IPS-15b (cell line): ENCODE results near the gene PTPRN2.
"Not testable (repeated sequence)": the region's sequence is repeated elsewhere in the genome, so short reads cannot be mapped to it uniquely, and the experiment has no call there.

Source experiments
- H3K27me3 ChIP-seq: one replicate; pipeline ENCODE4 v1.6.1; 2013; ENCODE audit warnings: low read length; ENCODE audit not compliant: control insufficient read depth, insufficient read depth
- H3K36me3 ChIP-seq: one replicate; pipeline ENCODE4 v1.6.1; 2013; ENCODE audit warnings: low read length; ENCODE audit not compliant: control insufficient read depth, insufficient read depth
- H3K4me1 ChIP-seq: one replicate; pipeline ENCODE4 v1.6.1; 2013; ENCODE audit warnings: mild to moderate bottlenecking, low read length; ENCODE audit not compliant: control insufficient read depth, insufficient read depth
- H3K4me3 ChIP-seq: one replicate; pipeline ENCODE4 v1.5.1; 2013; ENCODE audit warnings: low read depth, low read length
- H3K9ac ChIP-seq: one replicate; pipeline ENCODE4 v1.6.1; 2013; ENCODE audit warnings: low read depth, mild to moderate bottlenecking, low read length
- H3K9me3 ChIP-seq: one replicate; pipeline ENCODE4 v1.6.1; 2013; ENCODE audit warnings: mild to moderate bottlenecking, low read length; ENCODE audit not compliant: control insufficient read depth, insufficient read depth

Gene PTPRN2

GRCh38 chr7:158391541-158391940 lies 196.1 kb downstream of the PTPRN2 start:
- Histone ChIP-seq H3K4me3 (no peak overlapping the region), H3K4me1 (peaks cover 4% of the 10 kb centered on the region), H3K9me3 (no peaks in the 10 kb centered on the region), H3K36me3 (no peaks in the 10 kb centered on the region), H3K27me3 (no peaks in the 10 kb centered on the region), H3K9ac (no peak overlapping the region)

GRCh38 chr7:158391141-158391540 lies 196.5 kb downstream of the PTPRN2 start:
- Histone ChIP-seq H3K27me3 (no peaks in the 10 kb centered on the region), H3K36me3 (no peaks in the 10 kb centered on the region), H3K4me3 (no peak overlapping the region), H3K9me3 (no peaks in the 10 kb centered on the region), H3K4me1 (peaks cover 6% of the 10 kb centered on the region), H3K9ac (no peak overlapping the region)

GRCh38 chr7:158390460-158390859 lies 197.2 kb downstream of the PTPRN2 start:
- Histone ChIP-seq H3K4me1 (peaks cover 6% of the 10 kb centered on the region), H3K9me3 (no peaks in the 10 kb centered on the region), H3K4me3 (no peak overlapping the region), H3K36me3 (no peaks in the 10 kb centered on the region), H3K9ac (no peak overlapping the region), H3K27me3 (no peaks in the 10 kb centered on the region)

- Histone ChIP-seq H3K9me3 (no peaks in the 10 kb centered on the region), H3K4me3 (no peak overlapping the region), H3K36me3 (no peaks in the 10 kb centered on the region), H3K9ac (no peak overlapping the region), H3K27me3 (no peaks in the 10 kb centered on the region), H3K4me1 (peaks cover 6% of the 10 kb centered on the region)
These were observed 197.9 kb downstream of the PTPRN2 start for GRCh38 chr7:158389514-158390425.

GRCh38 chr7:158388928-158389327 lies 198.7 kb downstream of the PTPRN2 start:
- H3K4me3 ChIP-seq, result no peak overlapping the region
- H3K9ac ChIP-seq, result no peak overlapping the region
- H3K36me3 ChIP-seq, result no peaks in the 10 kb centered on the region
- H3K27me3 ChIP-seq, result no peaks in the 10 kb centered on the region
- H3K4me1 ChIP-seq, result peaks cover 6% of the 10 kb centered on the region
- H3K9me3 ChIP-seq, result no peaks in the 10 kb centered on the region

- Histone ChIP-seq H3K9me3 (no peaks in the 10 kb centered on the region), H3K36me3 (no peaks in the 10 kb centered on the region), H3K27me3 (no peaks in the 10 kb centered on the region), H3K4me1 (peaks cover 6% of the 10 kb centered on the region), H3K4me3 (no peak overlapping the region), H3K9ac (no peak overlapping the region)
These were observed 199.6 kb downstream of the PTPRN2 start for GRCh38 chr7:158388072-158388471.

GRCh38 chr7:158387546-158387891 lies 200.1 kb downstream of the PTPRN2 start:
- Histone ChIP-seq H3K4me1 (peaks cover 6% of the 10 kb centered on the region), H3K4me3 (no peak overlapping the region), H3K27me3 (no peaks in the 10 kb centered on the region), H3K36me3 (no peaks in the 10 kb centered on the region), H3K9me3 (no peaks in the 10 kb centered on the region), H3K9ac (no peak overlapping the region)

GRCh38 chr7:158386866-158387545 lies 200.6 kb downstream of the PTPRN2 start:
- Histone ChIP-seq H3K9me3 (no peaks in the 10 kb centered on the region), H3K4me1 (peaks cover 6% of the 10 kb centered on the region), H3K27me3 (no peaks in the 10 kb centered on the region), H3K36me3 (no peaks in the 10 kb centered on the region), H3K9ac (no peak overlapping the region), H3K4me3 (no peak overlapping the region)

GRCh38 chr7:158386355-158386618 lies 201.3 kb downstream of the PTPRN2 start:
- Histone ChIP-seq H3K27me3 (no peaks in the 10 kb centered on the region), H3K4me1 (peaks cover 6% of the 10 kb centered on the region), H3K9ac (no peak overlapping the region), H3K4me3 (no peak overlapping the region), H3K36me3 (no peaks in the 10 kb centered on the region), H3K9me3 (no peaks in the 10 kb centered on the region)

GRCh38 chr7:158385496-158386354 lies 201.9 kb downstream of the PTPRN2 start:
- not testable (repeated sequence) for H3K4me3 ChIP-seq, H3K4me1 ChIP-seq, H3K9me3 ChIP-seq, H3K36me3 ChIP-seq, H3K9ac ChIP-seq, H3K27me3 ChIP-seq

- peaks cover 6% of the 10 kb centered on the region for H3K4me1 ChIP-seq
- no peak overlapping the region for H3K9ac ChIP-seq
- H3K27me3 ChIP-seq, result no peaks in the 10 kb centered on the region
- H3K36me3 ChIP-seq, result no peaks in the 10 kb centered on the region
- no peak overlapping the region for H3K4me3 ChIP-seq
- no peaks in the 10 kb centered on the region for H3K9me3 ChIP-seq
These were observed 202.9 kb downstream of the PTPRN2 start for GRCh38 chr7:158384746-158385145.
